Measurements from ENCODE around the gene PACSIN2.

DNA sequence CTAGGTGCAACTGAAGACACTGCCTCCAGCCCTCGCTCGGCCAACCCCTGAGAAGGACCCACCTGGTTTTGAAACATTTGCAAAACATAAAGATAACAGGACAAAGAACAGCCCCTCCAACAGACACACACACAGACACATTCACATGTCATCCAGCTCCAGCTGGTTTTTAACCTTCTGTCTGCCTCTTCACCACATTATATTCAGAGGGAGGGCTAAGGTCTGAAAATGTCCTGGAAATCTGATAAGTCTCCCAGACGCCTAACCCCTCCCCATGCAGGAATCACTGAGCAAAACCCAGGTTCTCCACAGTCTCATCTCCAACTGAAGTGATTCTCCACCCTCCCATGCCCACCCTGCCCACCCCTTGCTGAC, 29.4 kb downstream of the PACSIN2 start:
- TF ChIP-seq, protein P1, sequence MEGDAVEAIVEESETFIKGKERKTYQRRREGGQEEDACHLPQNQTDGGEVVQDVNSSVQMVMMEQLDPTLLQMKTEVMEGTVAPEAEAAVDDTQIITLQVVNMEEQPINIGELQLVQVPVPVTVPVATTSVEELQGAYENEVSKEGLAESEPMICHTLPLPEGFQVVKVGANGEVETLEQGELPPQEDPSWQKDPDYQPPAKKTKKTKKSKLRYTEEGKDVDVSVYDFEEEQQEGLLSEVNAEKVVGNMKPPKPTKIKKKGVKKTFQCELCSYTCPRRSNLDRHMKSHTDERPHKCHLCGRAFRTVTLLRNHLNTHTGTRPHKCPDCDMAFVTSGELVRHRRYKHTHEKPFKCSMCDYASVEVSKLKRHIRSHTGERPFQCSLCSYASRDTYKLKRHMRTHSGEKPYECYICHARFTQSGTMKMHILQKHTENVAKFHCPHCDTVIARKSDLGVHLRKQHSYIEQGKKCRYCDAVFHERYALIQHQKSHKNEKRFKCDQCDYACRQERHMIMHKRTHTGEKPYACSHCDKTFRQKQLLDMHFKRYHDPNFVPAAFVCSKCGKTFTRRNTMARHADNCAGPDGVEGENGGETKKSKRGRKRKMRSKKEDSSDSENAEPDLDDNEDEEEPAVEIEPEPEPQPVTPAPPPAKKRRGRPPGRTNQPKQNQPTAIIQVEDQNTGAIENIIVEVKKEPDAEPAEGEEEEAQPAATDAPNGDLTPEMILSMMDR (IDR thresholded peaks at IDR 0.05; ENCODE audit: insufficient read depth, low read length, poor library complexity, severe bottlenecking) = no peak
- TF ChIP-seq EZH2phosphoT487 (conservative IDR thresholded peaks at IDR 0.05; ENCODE audit: low read length) = no peak
